ENCODE data around the gene LCE2C.

LCE2C gene

DNA sequence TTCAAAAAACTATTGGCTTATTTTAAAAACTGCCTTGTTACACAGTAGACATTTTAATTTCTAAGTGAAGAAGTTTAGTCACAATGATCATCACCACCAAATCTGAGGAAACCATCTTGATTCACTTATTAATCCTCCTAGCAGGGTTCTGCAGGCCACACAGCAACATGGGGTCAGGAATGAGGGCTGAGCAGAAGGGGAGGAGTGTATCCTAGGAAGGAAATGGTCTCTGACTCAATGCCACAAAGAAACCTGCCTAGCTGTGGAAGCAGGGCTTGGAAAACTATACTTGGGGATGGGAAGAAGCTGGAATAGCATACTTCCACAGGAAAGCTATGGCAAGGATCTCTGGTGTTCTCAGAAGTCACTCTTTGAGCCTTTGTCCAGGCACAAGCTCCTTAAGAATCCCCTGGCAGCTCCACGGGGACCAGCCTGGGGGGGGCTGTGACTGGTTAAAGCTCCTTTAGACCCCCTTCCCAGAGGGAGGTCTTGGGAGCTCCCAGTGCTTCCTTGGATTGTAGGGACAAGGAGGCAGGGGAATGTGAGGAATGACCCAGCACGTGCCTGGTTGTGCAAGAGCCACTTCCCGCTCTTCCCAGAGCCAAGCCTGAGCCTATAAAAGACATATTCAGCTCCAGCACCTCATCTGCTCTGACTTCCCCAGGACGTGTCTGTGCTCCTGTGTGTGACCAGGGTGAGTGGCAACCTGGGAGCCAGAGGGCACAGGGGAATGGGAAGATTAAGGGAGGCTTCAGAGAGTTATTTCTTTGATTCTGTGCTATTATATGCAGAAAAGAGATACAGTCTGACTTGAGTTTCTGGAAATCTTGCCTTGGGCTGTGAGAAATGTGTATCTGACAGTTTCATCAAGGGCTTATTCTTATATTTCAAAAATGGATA, 22.9 kb downstream of the LCE2C start, which contains the start of gene LCE2A:
Gene LCE2A, plus strand, starts transcription at position 645 of the 900 bp plus-strand sequence. CDS start 557 bp downstream, outside the sequence.
- Histone ChIP-seq H3K9me3 (ENCODE audit: control insufficient read depth, insufficient read depth, low read depth, low read length) (no peaks in the 10 kb centered on the region), H3K36me3 (ENCODE audit: control insufficient read depth in 2 of 2, insufficient read depth in 1 of 2, low read length in 2 of 2) (no peaks in the 10 kb centered on the region), H3K4me1 (ENCODE audit: control insufficient read depth, insufficient read depth, low read length) (no peaks in the 10 kb centered on the region), H3K4me3 (ENCODE audit: low read depth, low read length) (no peak within 1 kb of the TSS), H3K27ac (ENCODE audit: extremely low read depth, low read depth, low read length) (no peak within 1 kb of the TSS)
- ChIA-PET CTCF (interaction anchor here (0.7 to 1.8 kb wide), 2 partner anchors 44 to 852 kb away, joined by 3 to 6 read pairs; no protein-coding TSS in a partner anchor), POLR2A (no interaction called here)
- TF ChIP-seq ZNF221 (tag by site-specific recombination; IDR thresholded peaks at IDR 0.05; ENCODE audit: borderline replicate concordance) (no peak), TCF7L2 (IDR thresholded peaks at IDR 0.05; ENCODE audit: borderline replicate concordance, low read depth, low read length) (no peak), ZNF16 (tag by site-specific recombination; IDR thresholded peaks at IDR 0.05; ENCODE audit: low read depth) (no peak), ZSCAN16 (tag by site-specific recombination; IDR thresholded peaks at IDR 0.05) (no peak), ZFP3 (tag by site-specific recombination; IDR thresholded peaks at IDR 0.05; ENCODE audit: low read depth) (no peak), ZNF248 (tag by site-specific recombination; IDR thresholded peaks at IDR 0.05) (no peak), HOXA7 (CRISPR knock-in tag; IDR thresholded peaks at IDR 0.05; ENCODE audit: borderline replicate concordance) (no peak), ZNF341 (tag by site-specific recombination; IDR thresholded peaks at IDR 0.05; ENCODE audit: low read depth) (no peak), ZNF274 (IDR thresholded peaks at IDR 0.05; ENCODE audit: low read length) (no peak), ZNF274 (tag by site-specific recombination; IDR thresholded peaks at IDR 0.05; ENCODE audit: borderline replicate concordance) (no peak), ZNF239 (tag by site-specific recombination; IDR thresholded peaks at IDR 0.05) (no peak), ZNF555 (tag by site-specific recombination; conservative IDR thresholded peaks at IDR 0.05) (no peak), ZBTB20 (tag by site-specific recombination; IDR thresholded peaks at IDR 0.05) (no peak), ZNF311 (tag by site-specific recombination; IDR thresholded peaks at IDR 0.05; ENCODE audit: borderline replicate concordance) (no peak), ZNF747 (tag by site-specific recombination; IDR thresholded peaks at IDR 0.05) (no peak), ZNF621 (tag by site-specific recombination; IDR thresholded peaks at IDR 0.05) (no peak), GFI1B (tag by site-specific recombination; IDR thresholded peaks at IDR 0.05) (no peak)
- TF ChIP-seq, protein P1, sequence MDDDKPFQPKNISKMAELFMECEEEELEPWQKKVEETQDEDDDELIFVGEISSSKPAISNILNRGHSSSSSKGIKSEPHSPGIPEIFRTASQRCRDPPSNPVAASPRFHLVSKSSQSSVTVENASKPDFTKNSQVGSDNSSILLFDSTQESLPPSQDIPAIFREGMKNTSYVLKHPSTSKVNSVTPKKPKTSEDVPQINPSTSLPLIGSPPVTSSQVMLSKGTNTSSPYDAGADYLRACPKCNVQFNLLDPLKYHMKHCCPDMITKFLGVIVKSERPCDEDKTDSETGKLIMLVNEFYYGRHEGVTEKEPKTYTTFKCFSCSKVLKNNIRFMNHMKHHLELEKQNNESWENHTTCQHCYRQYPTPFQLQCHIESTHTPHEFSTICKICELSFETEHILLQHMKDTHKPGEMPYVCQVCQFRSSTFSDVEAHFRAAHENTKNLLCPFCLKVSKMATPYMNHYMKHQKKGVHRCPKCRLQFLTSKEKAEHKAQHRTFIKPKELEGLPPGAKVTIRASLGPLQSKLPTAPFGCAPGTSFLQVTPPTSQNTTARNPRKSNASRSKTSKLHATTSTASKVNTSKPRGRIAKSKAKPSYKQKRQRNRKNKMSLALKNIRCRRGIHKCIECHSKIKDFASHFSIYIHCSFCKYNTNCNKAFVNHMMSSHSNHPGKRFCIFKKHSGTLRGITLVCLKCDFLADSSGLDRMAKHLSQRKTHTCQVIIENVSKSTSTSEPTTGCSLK (tag by site-specific recombination; IDR thresholded peaks at IDR 0.05) = no peak
- TF ChIP-seq, protein P2, sequence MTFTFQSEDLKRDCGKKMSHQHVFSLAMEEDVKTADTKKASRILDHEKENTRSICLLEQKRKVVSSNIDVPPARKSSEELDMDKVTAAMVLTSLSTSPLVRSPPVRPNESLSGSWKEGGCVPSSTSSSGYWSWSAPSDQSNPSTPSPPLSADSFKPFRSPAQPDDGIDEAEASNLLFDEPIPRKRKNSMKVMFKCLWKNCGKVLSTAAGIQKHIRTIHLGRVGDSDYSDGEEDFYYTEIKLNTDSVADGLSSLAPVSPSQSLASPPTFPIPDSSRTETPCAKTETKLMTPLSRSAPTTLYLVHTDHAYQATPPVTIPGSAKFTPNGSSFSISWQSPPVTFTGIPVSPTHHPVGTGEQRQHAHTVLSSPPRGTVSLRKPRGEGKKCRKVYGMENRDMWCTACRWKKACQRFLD (tag by site-specific recombination; IDR thresholded peaks at IDR 0.05) = no peak
- TF ChIP-seq, protein P3, sequence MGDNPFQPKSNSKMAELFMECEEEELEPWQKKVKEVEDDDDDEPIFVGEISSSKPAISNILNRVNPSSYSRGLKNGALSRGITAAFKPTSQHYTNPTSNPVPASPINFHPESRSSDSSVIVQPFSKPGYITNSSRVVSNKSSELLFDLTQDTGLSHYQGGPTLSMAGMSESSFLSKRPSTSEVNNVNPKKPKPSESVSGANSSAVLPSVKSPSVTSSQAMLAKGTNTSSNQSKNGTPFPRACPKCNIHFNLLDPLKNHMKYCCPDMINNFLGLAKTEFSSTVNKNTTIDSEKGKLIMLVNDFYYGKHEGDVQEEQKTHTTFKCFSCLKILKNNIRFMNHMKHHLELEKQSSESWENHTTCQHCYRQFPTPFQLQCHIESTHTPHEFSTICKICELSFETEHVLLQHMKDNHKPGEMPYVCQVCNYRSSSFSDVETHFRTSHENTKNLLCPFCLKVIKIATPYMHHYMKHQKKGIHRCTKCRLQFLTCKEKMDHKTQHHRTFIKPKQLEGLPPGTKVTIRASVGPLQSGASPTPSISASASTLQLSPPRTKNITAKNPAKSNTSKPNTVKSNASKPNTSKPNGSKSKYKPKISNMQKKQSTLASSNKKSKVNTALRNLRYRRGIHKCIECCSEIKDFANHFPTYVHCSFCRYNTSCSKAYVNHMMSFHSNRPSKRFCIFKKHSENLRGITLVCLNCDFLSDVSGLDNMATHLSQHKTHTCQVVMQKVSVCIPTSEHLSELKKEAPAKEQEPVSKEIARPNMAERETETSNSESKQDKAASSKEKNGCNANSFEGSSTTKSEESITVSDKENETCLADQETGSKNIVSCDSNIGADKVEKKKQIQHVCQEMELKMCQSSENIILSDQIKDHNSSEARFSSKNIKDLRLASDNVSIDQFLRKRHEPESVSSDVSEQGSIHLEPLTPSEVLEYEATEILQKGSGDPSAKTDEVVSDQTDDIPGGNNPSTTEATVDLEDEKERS (tag by site-specific recombination; IDR thresholded peaks at IDR 0.05) = no peak
- TF ChIP-seq, protein P4, sequence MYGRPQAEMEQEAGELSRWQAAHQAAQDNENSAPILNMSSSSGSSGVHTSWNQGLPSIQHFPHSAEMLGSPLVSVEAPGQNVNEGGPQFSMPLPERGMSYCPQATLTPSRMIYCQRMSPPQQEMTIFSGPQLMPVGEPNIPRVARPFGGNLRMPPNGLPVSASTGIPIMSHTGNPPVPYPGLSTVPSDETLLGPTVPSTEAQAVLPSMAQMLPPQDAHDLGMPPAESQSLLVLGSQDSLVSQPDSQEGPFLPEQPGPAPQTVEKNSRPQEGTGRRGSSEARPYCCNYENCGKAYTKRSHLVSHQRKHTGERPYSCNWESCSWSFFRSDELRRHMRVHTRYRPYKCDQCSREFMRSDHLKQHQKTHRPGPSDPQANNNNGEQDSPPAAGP (tag by site-specific recombination; IDR thresholded peaks at IDR 0.05) = no peak

Data from HEK293 (cell line).